Heart right ventricle (tissue), 16 donors: ENCODE measurements around the gene CDC14B. TPM values are rescaled to one million over a fixed set of nuclear protein-coding genes. Genes with fewer than 3 reads are reported as not detected.
A peak's percentile ranks its signal among the peaks of the same experiment; 100 is the strongest.

Experiments used
- ATAC-seq, 8 donors: fragments of 200-7000 bp; cut with Tn5 transposase; one replicate each; pipeline ENCODE4 v1.9.1; 2020; ENCODE audit warnings: mild to moderate bottlenecking in 8 of 8, moderate library complexity in 8 of 8, moderate number of reproducible peaks in 1 of 8
- DNase-seq, 2 donors: peaks; one replicate each; pipeline ENCODE4 v3.0.0-alpha.2; 2020
- H3K27ac ChIP-seq, 10 donors: fragments of 200-600 bp; sonication (generic) in 2 of 10; one replicate each; pipeline versions ENCODE4 v1.5.0 to v1.8.0; 2020 to 2022; ENCODE audit warnings: mild to moderate bottlenecking in 3 of 10
- H3K27me3 ChIP-seq, 7 donors: fragments of 200-600 bp; one replicate each; pipeline ENCODE4 v1.8.0; 2021 to 2022; ENCODE audit warnings: mild to moderate bottlenecking in 2 of 7
- H3K36me3 ChIP-seq, 9 donors: fragments of 200-600 bp; sonication (generic) in 1 of 9; one replicate each; pipeline versions ENCODE4 v1.5.0 to v1.8.0; 2020 to 2022; ENCODE audit warnings: mild to moderate bottlenecking in 2 of 9
- H3K4me1 ChIP-seq, 9 donors: fragments of 200-600 bp; sonication (generic) in 1 of 9; one replicate each; pipeline versions ENCODE4 v1.5.0 to v1.8.0; 2020 to 2022; ENCODE audit warnings: mild to moderate bottlenecking in 4 of 9
- H3K4me3 ChIP-seq, 10 donors: fragments of 200-600 bp; sonication (generic) in 2 of 10; one replicate each; pipeline versions ENCODE4 v1.5.0 to v1.8.0; 2020 to 2022; ENCODE audit warnings: mild to moderate bottlenecking in 7 of 10, moderate library complexity in 2 of 10
- H3K9me3 ChIP-seq, 11 donors: fragments of 200-600 bp in 10 of 11; sonication (generic) in 2 of 11; one replicate each; pipeline versions ENCODE4 v1.5.0 to v1.8.0; 2013 to 2022; ENCODE audit warnings: mild to moderate bottlenecking in 2 of 11, control low read depth in 1 of 11, moderate library complexity in 1 of 11
- whole genome bisulfite sequencing, 2 donors: extraction: QIAGEN DNeasy Blood & Tissue Kit; methylation state at CpG; one replicate each; pipeline ENCODE4 v1.1.7; 2013; ENCODE audit warnings: inconsistent platforms in 1 of 2; 5-methylcytosine and 5-hydroxymethylcytosine counted together
- intact Hi-C, 10 donors: fragments of 100-400 bp; cut with DNase I; formaldehyde crosslinking; loops; one replicate each; pipeline versions ENCODE4 v1.11.1 to v1.14.2; 2022
- polyA plus RNA-seq, 2 donors: library from polyadenylated mRNA; stranded (reverse); fragments of 200-250 nt; gene quantifications; one replicate each; pipeline ENCODE4 v1.2.3, GENCODE V29; 2013
- total RNA-seq, 10 donors: library from RNA; stranded (reverse); fragmentation: NEBNext Ultra II Directional in 3 of 10; extraction: Animal tissue kit (Norgen Biotek cat#: 25700) in 3 of 10; gene quantifications; one replicate each; pipeline versions ENCODE4 v1.2.1 to v1.2.4, GENCODE V29; 2021 to 2023
- TF ChIP-seq, protein P1 (sequence below), 9 donors: fragments of 200-600 bp; sonication (generic) in 2 of 9; IDR thresholded peaks; one replicate each; pipeline versions ENCODE4 v1.5.0 to v1.8.0; 2021 to 2022; ENCODE audit warnings: antibody characterized with exemption in 9 of 9, mild to moderate bottlenecking in 5 of 9, moderate library complexity in 1 of 9
- donor health status: Arrhythmogenic right ventricular cardiomyopathy.
- donor health status: ischemic (EF 13 %, LVEDD 7.1; RV severe dilation, severe dysfunction).
- donor health status: healthy with polysubstance abuse.
- donor health status: DM: no; HTN: yes; CAD: no.
- donor health status: DM: no; HTN: no; CAD: no.
- donor health status: ischemic (EF 25% LVEDD 6.9; RV normal size, moderate dysfunction).
- donor health status: ischemic (EF 25% LVEDD 5.7; RV mildly dilated, moderate dysfunction).
- donor health status: healthy.
- donor health status: DM: yes; HTN: yes; CAD: no.
- donor health status: Ischemic cardiomyopathy.
- donor health status: ischemic (EF 35%, LVEDD 5.7; RV mildly dilated, moderate dysfunction).
- donor health status: nonischemic (EF 11% LVEDD 7.7; RV severe dilation, severe dysfunction).
- donor health status: DM: yes; HTN: yes; CAD: no.
- donor health status: PGD.
- donor health status: ischemic (EF 29% LVEDD 5.4; RV normal size, mild dysfunction).
- donor health status: nonischemic (EF 23%, LVEDD 6.1; RV moderate dilation, normal function).

CDC14B gene
- total and polyA plus RNA-seq, 12 donors: 5.1 to 30.8 (median 23.9) TPM

DNA sequence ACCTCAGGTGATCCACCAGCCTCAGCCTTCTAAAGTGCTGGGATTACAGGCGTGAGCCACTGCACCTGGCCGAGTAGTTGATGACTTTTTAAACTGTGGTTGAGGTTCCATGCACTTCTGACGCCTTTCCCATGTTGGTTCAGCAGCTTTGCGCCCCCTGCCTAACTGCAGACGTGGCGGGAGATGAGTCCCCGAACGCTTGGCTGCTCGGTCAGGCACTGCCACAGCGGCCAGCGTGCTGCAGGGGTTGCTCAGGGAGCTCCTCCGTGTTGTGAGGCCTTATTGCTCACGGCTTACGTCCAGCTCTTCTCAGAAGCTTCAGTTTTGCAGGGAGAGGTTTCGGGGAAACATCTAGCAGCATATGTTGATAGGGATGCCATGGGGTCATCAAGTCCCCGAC lies 134.4 kb downstream of the CDC14B start:
- TF ChIP-seq, protein P1, sequence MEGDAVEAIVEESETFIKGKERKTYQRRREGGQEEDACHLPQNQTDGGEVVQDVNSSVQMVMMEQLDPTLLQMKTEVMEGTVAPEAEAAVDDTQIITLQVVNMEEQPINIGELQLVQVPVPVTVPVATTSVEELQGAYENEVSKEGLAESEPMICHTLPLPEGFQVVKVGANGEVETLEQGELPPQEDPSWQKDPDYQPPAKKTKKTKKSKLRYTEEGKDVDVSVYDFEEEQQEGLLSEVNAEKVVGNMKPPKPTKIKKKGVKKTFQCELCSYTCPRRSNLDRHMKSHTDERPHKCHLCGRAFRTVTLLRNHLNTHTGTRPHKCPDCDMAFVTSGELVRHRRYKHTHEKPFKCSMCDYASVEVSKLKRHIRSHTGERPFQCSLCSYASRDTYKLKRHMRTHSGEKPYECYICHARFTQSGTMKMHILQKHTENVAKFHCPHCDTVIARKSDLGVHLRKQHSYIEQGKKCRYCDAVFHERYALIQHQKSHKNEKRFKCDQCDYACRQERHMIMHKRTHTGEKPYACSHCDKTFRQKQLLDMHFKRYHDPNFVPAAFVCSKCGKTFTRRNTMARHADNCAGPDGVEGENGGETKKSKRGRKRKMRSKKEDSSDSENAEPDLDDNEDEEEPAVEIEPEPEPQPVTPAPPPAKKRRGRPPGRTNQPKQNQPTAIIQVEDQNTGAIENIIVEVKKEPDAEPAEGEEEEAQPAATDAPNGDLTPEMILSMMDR (IDR thresholded peaks at IDR 0.05): no peak
- intact Hi-C loops: loop anchor here in 2 of 10 donors (5.0 kb wide), 2 partner anchors 52 to 68 kb away; partner anchors contain the start of gene ZNF367 (in 1 of the 2)
- no peaks in the 10 kb centered on the region for H3K27me3 ChIP-seq
- peak overlapping the region in 4 of 10 donors; percentile 62 to 86 (median 69) for H3K27ac ChIP-seq
- no peaks in the 10 kb centered on the region for H3K9me3 ChIP-seq
- DNase-seq (no peak), ATAC-seq (no peak)
- 96 to 98% methylated on average over 16 of the region's 16 CpGs for WGBS, 2 donors
- H3K36me3 ChIP-seq: peaks cover 0 to 65% (median 11%) of the 10 kb centered on the region in 9 donors
- H3K4me3 ChIP-seq: no peak overlapping the region
- peaks cover 4 to 39% (median 29%) of the 10 kb centered on the region in 9 donors for H3K4me1 ChIP-seq

GRCh38 chr9:96484521-96484931 lies 135.1 kb downstream of the CDC14B start:
- ATAC-seq: no peak
- H3K9me3 ChIP-seq: no peaks in the 10 kb centered on the region
- no peak overlapping the region for H3K4me3 ChIP-seq
- no peak overlapping the region for H3K27ac ChIP-seq
- TF ChIP-seq, protein P1 (IDR thresholded peaks at IDR 0.05): no peak
- H3K4me1 ChIP-seq: peaks cover 4 to 39% (median 29%) of the 10 kb centered on the region in 9 donors
- intact Hi-C loops: no loop called here
- H3K27me3 ChIP-seq: no peaks in the 10 kb centered on the region
- 92 to 98% methylated on average over 4 of the region's 4 CpGs for WGBS, 2 donors
- peaks cover 0 to 65% (median 11%) of the 10 kb centered on the region in 9 donors for H3K36me3 ChIP-seq
- DNase-seq: no peak

DNA sequence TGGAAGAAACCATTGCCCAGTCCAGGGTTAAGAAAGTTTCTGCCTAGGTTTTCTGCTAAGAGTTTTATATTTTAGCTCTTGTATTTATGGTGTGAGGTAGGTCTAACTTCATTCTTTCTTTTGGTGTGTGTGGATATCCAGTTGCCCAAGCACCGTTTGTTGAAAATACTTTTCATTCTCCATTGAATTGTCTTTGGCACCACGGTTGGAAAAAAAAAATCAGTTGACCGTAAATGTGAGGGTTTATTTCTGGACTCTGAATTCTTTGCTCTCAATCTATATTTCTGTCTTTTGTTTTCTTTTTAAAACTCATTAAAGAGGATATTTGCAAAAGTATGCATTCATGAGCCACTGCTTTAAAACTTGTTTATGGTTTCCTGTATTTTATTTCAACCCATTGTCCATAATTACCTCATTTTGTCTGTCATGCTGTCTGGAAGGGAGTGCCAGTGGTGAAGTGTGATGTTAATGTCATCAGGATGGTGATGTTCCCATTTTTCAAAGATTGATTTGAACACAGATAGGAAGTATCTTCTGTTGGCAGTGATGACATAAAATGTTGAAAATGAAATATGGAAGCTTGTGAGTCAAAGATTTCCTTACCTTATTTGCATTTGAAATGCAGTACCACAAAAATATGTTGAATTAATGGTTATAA lies 135.8 kb downstream of the CDC14B start:
- Histone ChIP-seq H3K4me1 (peaks cover 4 to 41% (median 29%) of the 10 kb centered on the region in 9 donors), H3K9me3 (no peaks in the 10 kb centered on the region), H3K4me3 (no peak overlapping the region), H3K36me3 (peaks cover 0 to 64% (median 11%) of the 10 kb centered on the region in 9 donors), H3K27ac (no peak overlapping the region), H3K27me3 (no peaks in the 10 kb centered on the region)
- 27 to 39% methylated on average over 3 of the region's 3 CpGs for WGBS, 2 donors
- TF ChIP-seq, protein P1 (IDR thresholded peaks at IDR 0.05): no peak
- ATAC-seq (no peak), DNase-seq (no peak)
- intact Hi-C loops: no loop called here

DNA sequence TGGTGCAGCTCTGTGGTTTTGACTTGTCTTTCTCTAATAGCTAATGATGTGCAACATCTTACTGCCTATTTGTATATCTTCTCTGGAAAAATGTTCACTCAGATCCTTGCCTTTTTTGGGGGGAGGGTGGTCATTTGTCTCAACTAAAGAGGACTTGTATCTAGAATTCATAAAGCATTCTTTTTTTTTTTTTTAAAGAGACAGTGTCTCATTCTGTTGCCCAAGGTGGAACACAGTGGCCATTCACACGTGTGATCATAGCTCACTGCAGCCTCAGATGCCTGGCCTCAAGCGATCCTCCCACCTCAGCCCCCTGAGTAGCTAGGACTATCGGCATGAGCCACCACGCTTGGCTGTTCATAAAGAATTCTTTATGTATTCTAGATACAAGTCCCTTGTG lies 136.4 kb downstream of the CDC14B start:
- intact Hi-C loops: no loop called here
- no peak for DNase-seq
- Histone ChIP-seq H3K4me3 (no peak overlapping the region), H3K27me3 (no peaks in the 10 kb centered on the region), H3K9me3 (no peaks in the 10 kb centered on the region), H3K4me1 (peaks cover 4 to 40% (median 26%) of the 10 kb centered on the region in 9 donors), H3K27ac (no peak overlapping the region), H3K36me3 (peaks cover 0 to 58% (median 11%) of the 10 kb centered on the region in 9 donors)
- TF ChIP-seq, protein P1 (IDR thresholded peaks at IDR 0.05): no peak
- WGBS, 2 donors: 96 to 97% methylated on average over 4 of the region's 4 CpGs
- ATAC-seq: no peak
